GM12878 (cell line): ENCODE results near the gene BSCL2. TPM values are rescaled to one million over a fixed set of nuclear protein-coding genes. Genes with fewer than 3 reads are reported as not detected.

Experiments used
- ATAC-seq: fragments of 200-7000 bp; cut with Tn5 transposase; 3 replicates; pipeline ENCODE4 v1.9.1; 2020; ENCODE audit warnings: mild to moderate bottlenecking, moderate library complexity
- BruUV-seq: library from RNA; stranded (reverse); fragments of 400-500 nt; replicated peaks from 2 replicates; lab custom pipeline; 2021; lab: Mats Ljungman, UMichigan
- CTCF ChIA-PET: fragments of 300-600 bp; sonication (Branson Sonifier 250); formaldehyde crosslinking; extraction: SDS; loops from one replicate; lab custom pipeline; 2021; ENCODE audit warnings: inconsistent platforms; lab: Yijun Ruan, JAX
- POLR2A ChIA-PET: fragments of 350-600 bp; formaldehyde crosslinking; extraction: SDS; loops from one replicate; lab custom pipeline; 2021; ENCODE audit warnings: inconsistent platforms; lab: Charles Lee
- RAD21 ChIA-PET: fragments of 300-600 bp; sonication (Branson Sonifier 250); formaldehyde crosslinking; loops from one replicate; lab custom pipeline; 2023; ENCODE audit warnings: antibody characterized with exemption; ENCODE audit not compliant: unreplicated experiment; lab: Charles Lee
- SMC1A ChIA-PET: fragments of 300-600 bp; sonication (Branson Sonifier 250); formaldehyde crosslinking; loops from one replicate; lab custom pipeline; 2023; ENCODE audit not compliant: unreplicated experiment, uncharacterized antibody; lab: Charles Lee
- DNase-seq: peaks from one replicate; pipeline ENCODE4 v3.0.0-alpha.2; 2011; ENCODE audit warnings: low read depth, low spot score
- FAIRE-seq: peaks from 3 replicates; lab custom pipeline; 2011; peaks lifted over from hg19 to GRCh38; lab: Jason Lieb, UNC
- H2AFZ ChIP-seq: 2 replicates; pipeline ENCODE4 v1.6.0; 2011; ENCODE audit warnings: low read depth, low read length, control low read depth; ENCODE audit not compliant: control insufficient read depth
- H3K27ac ChIP-seq: 2 replicates; pipeline ENCODE4 v1.5.1; 2011; ENCODE audit warnings: control low read depth; ENCODE audit not compliant: control insufficient read depth, insufficient read depth
- H3K27me3 ChIP-seq, 2 experiments: replicated peaks in 1 of 2; 2 replicates each; pipeline versions ENCODE4 v1.6.0 to v1.6.1; 2011; ENCODE audit warnings: low read length in 1 of 2; ENCODE audit not compliant: control insufficient read depth in 2 of 2, insufficient read depth in 2 of 2
- H3K36me3 ChIP-seq, 2 experiments: 2 replicates each; pipeline ENCODE4 v1.5.1; 2011; ENCODE audit warnings: low read length in 1 of 2; ENCODE audit not compliant: control insufficient read depth in 2 of 2, insufficient read depth in 2 of 2
- H3K4me1 ChIP-seq: 2 replicates; pipeline ENCODE4 v1.6.1; 2011; ENCODE audit warnings: mild to moderate bottlenecking, low read length, moderate library complexity, mixed read lengths; ENCODE audit not compliant: control insufficient read depth, insufficient read depth
- H3K4me2 ChIP-seq: 2 replicates; pipeline ENCODE4 v1.6.0; 2011; ENCODE audit warnings: control low read depth; ENCODE audit not compliant: control insufficient read depth, insufficient read depth
- H3K4me3 ChIP-seq: fragments of 200-600 bp; sonication (generic); 2 replicates; pipeline ENCODE4 v1.5.1; 2016
- H3K79me2 ChIP-seq: 2 replicates; pipeline ENCODE4 v1.6.0; 2011; ENCODE audit warnings: low read length; ENCODE audit not compliant: control insufficient read depth, insufficient read depth
- H3K9ac ChIP-seq: 2 replicates; pipeline ENCODE4 v1.8.0; 2011; ENCODE audit warnings: low read length, control low read depth, mixed read lengths; ENCODE audit not compliant: control insufficient read depth, insufficient read depth
- H3K9me3 ChIP-seq: replicated peaks from 3 replicates; pipeline ENCODE4 v1.5.1; 2011; ENCODE audit warnings: mild to moderate bottlenecking, low read length; ENCODE audit not compliant: control insufficient read depth, insufficient read depth
- H4K20me1 ChIP-seq: 2 replicates; pipeline ENCODE4 v1.6.0; 2011; ENCODE audit not compliant: control insufficient read depth, insufficient read depth
- BACH1 ChIP-seq: fragments of 450-650 bp; IDR thresholded peaks from 2 replicates; pipeline ENCODE4 v1.6.1; 2017; ENCODE audit warnings: mild to moderate bottlenecking, borderline replicate concordance
- JUND ChIP-seq: IDR thresholded peaks from 2 replicates; pipeline ENCODE4 v1.6.1; 2012; ENCODE audit warnings: low read depth, mild to moderate bottlenecking, low read length, improper control_type of control experiment, moderate library complexity
- PAX5 ChIP-seq: IDR thresholded peaks from 2 replicates; pipeline ENCODE4 v1.6.1; 2011; ENCODE audit warnings: low read depth, low read length, borderline replicate concordance
- PML ChIP-seq: IDR thresholded peaks from 2 replicates; pipeline ENCODE4 v1.6.1; 2012; ENCODE audit warnings: low read length, inconsistent platforms
- POU2F2 ChIP-seq: IDR thresholded peaks from 3 replicates; pipeline ENCODE4 v1.6.1; 2011; ENCODE audit warnings: low read depth, mild to moderate bottlenecking, low read length, borderline replicate concordance
- RAD21 ChIP-seq: IDR thresholded peaks from 2 replicates; pipeline ENCODE4 v1.6.1; 2011; ENCODE audit warnings: mild to moderate bottlenecking, low read depth, low read length, moderate library complexity; ENCODE audit not compliant: insufficient read depth
- RB1 ChIP-seq: fragments of 450-650 bp; formaldehyde crosslinking; IDR thresholded peaks from 2 replicates; pipeline ENCODE4 v1.6.1; 2017; ENCODE audit warnings: mild to moderate bottlenecking, borderline replicate concordance
- RCOR1 ChIP-seq: conservative IDR thresholded peaks from 2 replicates; pipeline ENCODE4 v1.6.1; 2012; ENCODE audit warnings: low read depth, low read length, improper control_type of control experiment
- RUNX3 ChIP-seq: IDR thresholded peaks from 2 replicates; pipeline ENCODE4 v1.6.1; 2012; ENCODE audit warnings: low read length, inconsistent platforms
- SIN3A ChIP-seq: IDR thresholded peaks from 2 replicates; pipeline ENCODE4 v1.6.1; 2012; ENCODE audit warnings: low read depth, low read length, improper control_type of control experiment
- SMC3 ChIP-seq: IDR thresholded peaks from 2 replicates; pipeline ENCODE4 v1.6.1; 2011; ENCODE audit warnings: low read length, improper control_type of control experiment, borderline replicate concordance
- SP1 ChIP-seq: IDR thresholded peaks from one replicate; pipeline ENCODE4 v1.6.1; 2011; ENCODE audit warnings: low read depth, low read length
- SREBF1 ChIP-seq: IDR thresholded peaks from 2 replicates; pipeline ENCODE4 v1.6.1; 2012; ENCODE audit warnings: mild to moderate bottlenecking, low read length
- WGBS: methylation state at CpG from one replicate; pipeline ENCODE4 v1.1.6; 2016; ENCODE audit warnings: low lambda C conversion rate; ENCODE audit not compliant: insufficient replicate concordance, insufficient coverage; ENCODE audit errors: missing lambda C conversion rate; 5-methylcytosine and 5-hydroxymethylcytosine counted together
- in situ Hi-C: fragments of 300-500 bp; cut with MboI; formaldehyde crosslinking; loops from 9 replicates; pipeline ENCODE4 v1.14.3; 2018; ENCODE audit warnings: mixed read lengths
- intact Hi-C: fragments of 100-400 bp; cut with micrococcal nuclease; formaldehyde crosslinking; loops from one replicate; pipeline ENCODE4 v1.14.2; 2022; ENCODE audit not compliant: unreplicated experiment
- polyA plus RNA-seq, 11 experiments: library from polyadenylated mRNA; depleted of rRNA in 4 of 11; unstranded in 6 of 11; stranded (reverse) in 5 of 11; fragments of >200 nt; fragmentation: Nextera tagmentation in 4 of 11; fragmentation: Illumina TruSeq in 1 of 11; extraction: Ambion mirVana in 4 of 11; extraction: Trizol in 1 of 11; gene quantifications; 1 replicate in 1 of 11; 2 replicates in 10 of 11; pipeline versions ENCODE4 v1.2.1 to v1.2.3, GENCODE V29; 2011 to 2016; ENCODE audit warnings: inconsistent platforms in 2 of 11, missing spikeins in 2 of 11, low read depth in 1 of 11
- total RNA-seq, 4 experiments: library from RNA; depleted of rRNA in 3 of 4; stranded (reverse); fragments of >200 nt in 3 of 4; fragmentation: Illumina TruSeq in 1 of 4; extraction: Trizol in 1 of 4; gene quantifications; 2 replicates each; pipeline versions ENCODE4 v1.2.1 to v1.2.3, GENCODE V29; 2013 to 2021
- TF ChIP-seq, protein P1 (sequence below): fragments of 450-650 bp; IDR thresholded peaks from 2 replicates; pipeline ENCODE4 v1.6.1; 2016; ENCODE audit warnings: mild to moderate bottlenecking
- TF ChIP-seq, protein P2 (sequence below): fragments of 450-650 bp; formaldehyde crosslinking; IDR thresholded peaks from 2 replicates; pipeline ENCODE4 v1.5.0; 2022; ENCODE audit warnings: mild to moderate bottlenecking, missing genetic modification characterization
- TF ChIP-seq, protein P3 (sequence below): IDR thresholded peaks from 2 replicates; pipeline ENCODE4 v1.6.1; 2012; ENCODE audit warnings: low read length, inconsistent platforms

The BSCL2 gene
- total and polyA plus RNA-seq, 10 of the 15 experiments (the other 5 are each of a cell fraction or from before 2014, with no cell fraction given) = 12.3 to 57.9 (median 21.8) TPM

DNA sequence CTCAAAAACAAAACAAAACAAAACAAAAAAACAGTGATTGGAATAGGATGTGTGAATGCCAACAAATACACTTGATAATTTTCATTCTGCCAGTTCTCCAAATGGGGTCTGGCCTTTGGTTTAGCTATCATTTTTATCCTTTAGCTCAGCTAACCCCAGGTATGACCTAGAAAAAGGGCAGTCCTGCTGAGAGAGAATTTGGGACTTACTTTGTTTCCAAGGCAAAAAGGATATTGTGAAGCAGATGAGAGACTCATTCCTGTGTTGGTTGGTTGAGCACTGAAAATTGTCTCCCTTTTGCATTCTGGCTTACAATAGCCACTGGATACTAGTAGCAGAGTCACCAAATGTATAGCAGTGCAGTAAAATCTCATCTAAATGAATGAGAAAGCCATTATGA, 30.0 kb upstream of the BSCL2 start (continued):
- TF ChIP-seq POU2F2 = no peak

DNA sequence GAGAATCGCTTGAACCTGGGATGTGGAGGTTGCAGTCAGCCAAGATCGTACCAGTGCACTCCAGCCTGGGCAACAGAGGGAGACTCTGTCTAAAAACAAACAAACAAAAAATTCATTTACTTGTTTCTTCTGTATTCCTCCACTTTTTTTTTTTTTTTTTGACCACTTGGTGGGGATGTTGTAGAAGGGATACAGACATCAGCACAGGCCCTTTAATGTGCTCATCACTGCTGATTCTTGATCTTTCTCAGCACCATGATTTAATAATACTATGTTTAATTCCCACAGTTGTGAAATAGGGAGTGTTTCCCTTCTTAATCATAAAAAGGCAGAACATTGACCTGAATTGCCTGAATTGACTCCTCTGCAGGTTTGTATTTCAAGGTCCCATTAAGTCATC, 25.6 kb upstream of the BSCL2 start:
- H3K79me2 ChIP-seq = peaks cover 41% of the 10 kb centered on the region
- H3K9me3 ChIP-seq = no peaks in the 10 kb centered on the region; the same call in 2 of the 3 replicates
- H3K9ac ChIP-seq = no peak overlapping the region
- RAD21 ChIA-PET = interaction anchor here (0.7 to 2.1 kb wide), 2 partner anchors 35 to 37 kb away, joined by 3 to 7 read pairs; no protein-coding TSS in a partner anchor
- H2AFZ ChIP-seq = no peak overlapping the region
- DNase-seq (no peak), FAIRE-seq (no peak), ATAC-seq (peak; percentile 22; the same call in 1 of the 3 replicates)
- no peak overlapping the region for H3K27ac ChIP-seq
- POLR2A ChIA-PET = interaction anchor here (0.5 to 1.0 kb wide), 3 partner anchors 19 to 47 kb away, joined by 3 to 5 read pairs (median 4); no protein-coding TSS in a partner anchor
- no TSS peak for BruUV-seq
- 98% methylated on average over 2 of the region's 2 CpGs for WGBS
- H4K20me1 ChIP-seq = no peaks in the 10 kb centered on the region
- no peaks in the 10 kb centered on the region for H3K27me3 ChIP-seq
- no peaks in the 10 kb centered on the region for H3K4me1 ChIP-seq
- peaks cover 4 to 16% of the 10 kb centered on the region in 2 experiments; a peak in 3 of 4 replicates for H3K36me3 ChIP-seq
- CTCF ChIA-PET = interaction anchor here (0.7 to 1.5 kb wide), 5 partner anchors 29 to 218 kb away, joined by 3 to 5 read pairs (median 3); partner anchors contain the start of gene POLR2G
- intact Hi-C loops (no loop called here), in situ Hi-C loops (no loop called here)
- no peak overlapping the region for H3K4me3 ChIP-seq
- SMC1A ChIA-PET = no interaction called here
- H3K4me2 ChIP-seq = no peak overlapping the region
- TF ChIP-seq SREBF1 (no peak), SIN3A (no peak), RUNX3 (no peak), RB1 (no peak), JUND (no peak), SMC3 (peak; percentile 10; the same call in 1 of the 2 replicates), BACH1 (no peak), PML (no peak), RAD21 (peak; percentile 40; the same call in 1 of the 2 replicates), PAX5 (no peak), SP1 (no peak), RCOR1 (no peak)
- TF ChIP-seq, protein P1, sequence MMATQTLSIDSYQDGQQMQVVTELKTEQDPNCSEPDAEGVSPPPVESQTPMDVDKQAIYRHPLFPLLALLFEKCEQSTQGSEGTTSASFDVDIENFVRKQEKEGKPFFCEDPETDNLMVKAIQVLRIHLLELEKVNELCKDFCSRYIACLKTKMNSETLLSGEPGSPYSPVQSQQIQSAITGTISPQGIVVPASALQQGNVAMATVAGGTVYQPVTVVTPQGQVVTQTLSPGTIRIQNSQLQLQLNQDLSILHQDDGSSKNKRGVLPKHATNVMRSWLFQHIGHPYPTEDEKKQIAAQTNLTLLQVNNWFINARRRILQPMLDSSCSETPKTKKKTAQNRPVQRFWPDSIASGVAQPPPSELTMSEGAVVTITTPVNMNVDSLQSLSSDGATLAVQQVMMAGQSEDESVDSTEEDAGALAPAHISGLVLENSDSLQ = no peak
- TF ChIP-seq, protein P2, sequence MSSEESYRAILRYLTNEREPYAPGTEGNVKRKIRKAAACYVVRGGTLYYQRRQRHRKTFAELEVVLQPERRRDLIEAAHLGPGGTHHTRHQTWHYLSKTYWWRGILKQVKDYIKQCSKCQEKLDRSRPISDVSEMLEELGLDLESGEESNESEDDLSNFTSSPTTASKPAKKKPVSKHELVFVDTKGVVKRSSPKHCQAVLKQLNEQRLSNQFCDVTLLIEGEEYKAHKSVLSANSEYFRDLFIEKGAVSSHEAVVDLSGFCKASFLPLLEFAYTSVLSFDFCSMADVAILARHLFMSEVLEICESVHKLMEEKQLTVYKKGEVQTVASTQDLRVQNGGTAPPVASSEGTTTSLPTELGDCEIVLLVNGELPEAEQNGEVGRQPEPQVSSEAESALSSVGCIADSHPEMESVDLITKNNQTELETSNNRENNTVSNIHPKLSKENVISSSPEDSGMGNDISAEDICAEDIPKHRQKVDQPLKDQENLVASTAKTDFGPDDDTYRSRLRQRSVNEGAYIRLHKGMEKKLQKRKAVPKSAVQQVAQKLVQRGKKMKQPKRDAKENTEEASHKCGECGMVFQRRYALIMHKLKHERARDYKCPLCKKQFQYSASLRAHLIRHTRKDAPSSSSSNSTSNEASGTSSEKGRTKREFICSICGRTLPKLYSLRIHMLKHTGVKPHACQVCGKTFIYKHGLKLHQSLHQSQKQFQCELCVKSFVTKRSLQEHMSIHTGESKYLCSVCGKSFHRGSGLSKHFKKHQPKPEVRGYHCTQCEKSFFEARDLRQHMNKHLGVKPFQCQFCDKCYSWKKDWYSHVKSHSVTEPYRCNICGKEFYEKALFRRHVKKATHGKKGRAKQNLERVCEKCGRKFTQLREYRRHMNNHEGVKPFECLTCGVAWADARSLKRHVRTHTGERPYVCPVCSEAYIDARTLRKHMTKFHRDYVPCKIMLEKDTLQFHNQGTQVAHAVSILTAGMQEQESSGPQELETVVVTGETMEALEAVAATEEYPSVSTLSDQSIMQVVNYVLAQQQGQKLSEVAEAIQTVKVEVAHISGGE (CRISPR knock-in tag) = no peak
- TF ChIP-seq, protein P3, sequence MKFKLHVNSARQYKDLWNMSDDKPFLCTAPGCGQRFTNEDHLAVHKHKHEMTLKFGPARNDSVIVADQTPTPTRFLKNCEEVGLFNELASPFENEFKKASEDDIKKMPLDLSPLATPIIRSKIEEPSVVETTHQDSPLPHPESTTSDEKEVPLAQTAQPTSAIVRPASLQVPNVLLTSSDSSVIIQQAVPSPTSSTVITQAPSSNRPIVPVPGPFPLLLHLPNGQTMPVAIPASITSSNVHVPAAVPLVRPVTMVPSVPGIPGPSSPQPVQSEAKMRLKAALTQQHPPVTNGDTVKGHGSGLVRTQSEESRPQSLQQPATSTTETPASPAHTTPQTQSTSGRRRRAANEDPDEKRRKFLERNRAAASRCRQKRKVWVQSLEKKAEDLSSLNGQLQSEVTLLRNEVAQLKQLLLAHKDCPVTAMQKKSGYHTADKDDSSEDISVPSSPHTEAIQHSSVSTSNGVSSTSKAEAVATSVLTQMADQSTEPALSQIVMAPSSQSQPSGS = no peak
